Measurements from ENCODE around the gene PANK2. TPM values are rescaled to one million over a fixed set of nuclear protein-coding genes. Genes with fewer than 3 reads are reported as not detected.

Gene PANK2
- total and polyA plus RNA-seq, 2 of the 8 experiments (the other 6 are each of a cell fraction or from before 2014, with no cell fraction given) = 17.1 to 57.5 TPM

DNA sequence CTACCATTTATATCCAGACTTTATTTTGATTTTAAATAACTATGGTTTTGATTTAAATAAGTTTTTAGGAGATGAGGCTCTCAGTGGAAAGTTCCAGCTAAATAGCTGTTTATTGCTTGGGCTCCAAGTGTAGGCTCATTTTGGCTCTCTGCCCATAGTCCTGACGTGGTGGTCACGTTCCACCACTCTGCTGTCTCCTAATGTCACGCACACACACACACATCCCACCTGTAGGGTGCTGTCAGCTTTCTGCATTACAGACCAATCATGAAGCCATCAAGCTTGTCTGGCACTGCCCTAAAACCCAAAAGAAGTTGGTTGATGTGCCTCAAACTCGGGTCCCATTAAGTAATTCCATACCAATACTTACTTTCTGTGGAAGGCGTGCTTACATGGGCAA, 45.4 kb downstream of the PANK2 start (continued):
- TF ChIP-seq CHD7 (IDR thresholded peaks at IDR 0.05; ENCODE audit: insufficient replicate concordance, low read length) = no peak
- TF ChIP-seq, protein P1, sequence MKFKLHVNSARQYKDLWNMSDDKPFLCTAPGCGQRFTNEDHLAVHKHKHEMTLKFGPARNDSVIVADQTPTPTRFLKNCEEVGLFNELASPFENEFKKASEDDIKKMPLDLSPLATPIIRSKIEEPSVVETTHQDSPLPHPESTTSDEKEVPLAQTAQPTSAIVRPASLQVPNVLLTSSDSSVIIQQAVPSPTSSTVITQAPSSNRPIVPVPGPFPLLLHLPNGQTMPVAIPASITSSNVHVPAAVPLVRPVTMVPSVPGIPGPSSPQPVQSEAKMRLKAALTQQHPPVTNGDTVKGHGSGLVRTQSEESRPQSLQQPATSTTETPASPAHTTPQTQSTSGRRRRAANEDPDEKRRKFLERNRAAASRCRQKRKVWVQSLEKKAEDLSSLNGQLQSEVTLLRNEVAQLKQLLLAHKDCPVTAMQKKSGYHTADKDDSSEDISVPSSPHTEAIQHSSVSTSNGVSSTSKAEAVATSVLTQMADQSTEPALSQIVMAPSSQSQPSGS (IDR thresholded peaks at IDR 0.05; ENCODE audit: low read length) = no peak
- TF ChIP-seq ASH2L (IDR thresholded peaks at IDR 0.05; ENCODE audit: low read length) = no peak
- no peak for TF ChIP-seq NRF1 (IDR thresholded peaks at IDR 0.05; ENCODE audit: low read depth, low read length)
- TF ChIP-seq POU5F1 (IDR thresholded peaks at IDR 0.05; ENCODE audit: low read depth, low read length) = no peak
- TF ChIP-seq USF2 (IDR thresholded peaks at IDR 0.05; ENCODE audit: low read length) = no peak
- no peak for TF ChIP-seq CHD2 (IDR thresholded peaks at IDR 0.05; ENCODE audit: low read length)
- TF ChIP-seq RBBP5 (IDR thresholded peaks at IDR 0.05; ENCODE audit: borderline replicate concordance, low read depth, low read length) = no peak
- no peak for TF ChIP-seq ZNF274 (IDR thresholded peaks at IDR 0.05; ENCODE audit: borderline replicate concordance, extremely low read depth, low read length)
